Stimulated activated CD8-positive, alpha-beta memory T cell treated with anti-CD3 and anti-CD28 coated beads, Interleukin-4, amount 100 ng/mL, for 1 hour (primary cell): Measurements from ENCODE around the gene DRAM1.
"Not testable (repeated sequence)": the region's sequence is repeated elsewhere in the genome, so short reads cannot be mapped to it uniquely, and the experiment has no call there.

Source experiments
- DNase-seq, 2 donors: peaks; one replicate each; pipeline ENCODE4 v3.0.0-alpha.2; 2020; ENCODE audit warnings: low read depth in 2 of 2, low spot score in 1 of 2

DRAM1 gene

GRCh38 chr12:101858361-101858760, 19.0 kb upstream of the DRAM1 start:
- no peak for DNase-seq

DNA sequence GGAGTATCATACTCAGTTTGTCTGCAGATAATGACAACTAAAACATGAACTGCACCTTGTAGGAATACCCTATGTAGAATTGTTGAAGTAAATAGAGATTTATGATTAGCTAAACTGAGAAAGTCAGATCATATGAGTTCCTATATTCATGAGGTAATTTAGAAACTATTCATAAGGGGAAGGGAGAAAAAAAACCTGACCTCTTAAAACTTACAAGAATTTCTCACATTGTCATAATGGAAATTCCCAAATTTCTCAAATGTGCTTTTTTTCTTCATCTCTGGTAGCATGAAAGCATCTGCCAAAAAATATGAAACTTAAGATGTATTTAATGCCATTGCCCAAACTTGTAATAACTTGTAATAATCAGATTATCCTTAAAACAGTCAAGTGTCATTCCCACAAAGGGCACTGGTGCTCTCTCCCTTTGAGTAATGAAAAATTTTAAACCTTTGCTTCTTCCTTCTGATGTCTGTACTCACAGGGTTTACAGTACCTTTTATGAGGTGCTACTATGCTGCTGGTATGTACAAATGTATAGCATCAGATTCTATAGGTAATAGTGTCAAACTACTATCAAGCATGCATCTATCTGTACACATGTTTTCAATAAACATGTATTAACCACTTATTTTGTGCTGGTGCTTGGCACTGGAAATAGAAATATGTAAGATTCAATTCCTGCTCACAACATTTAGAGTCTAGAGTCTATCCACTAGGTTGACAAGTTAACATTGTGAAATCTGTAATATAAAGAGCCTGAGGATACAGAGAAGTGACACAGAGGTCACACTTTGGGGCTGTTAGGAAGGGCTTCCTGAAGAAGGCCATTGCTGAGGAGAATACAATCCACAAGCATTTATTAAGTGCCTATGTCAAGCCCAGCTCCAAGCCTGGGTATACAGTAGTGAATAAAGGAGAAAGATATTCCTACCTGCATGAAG, 17.4 kb upstream of the DRAM1 start:
- no peak for DNase-seq

DNA sequence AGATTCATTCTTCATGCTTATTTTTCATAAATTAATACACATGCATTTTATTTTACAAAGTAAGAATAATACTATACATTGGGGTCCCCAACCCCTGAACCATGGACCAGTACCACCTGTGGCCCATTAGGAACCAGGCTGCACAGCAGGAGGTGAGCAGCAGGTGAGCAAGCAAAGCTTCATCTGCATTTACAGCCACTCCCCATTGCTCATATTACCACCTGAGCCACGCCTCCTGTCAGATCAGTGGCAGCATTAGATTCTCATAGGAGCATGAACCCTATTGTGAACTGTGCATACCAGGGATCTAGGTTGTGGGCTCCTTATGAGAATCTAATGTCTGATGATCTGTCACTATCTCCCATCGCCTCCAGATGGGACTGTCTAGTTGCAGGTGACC, 15.7 kb upstream of the DRAM1 start:
- not testable (repeated sequence) for DNase-seq

GRCh38 chr12:101862245-101862644, 15.1 kb upstream of the DRAM1 start:
- no peak for DNase-seq

DNA sequence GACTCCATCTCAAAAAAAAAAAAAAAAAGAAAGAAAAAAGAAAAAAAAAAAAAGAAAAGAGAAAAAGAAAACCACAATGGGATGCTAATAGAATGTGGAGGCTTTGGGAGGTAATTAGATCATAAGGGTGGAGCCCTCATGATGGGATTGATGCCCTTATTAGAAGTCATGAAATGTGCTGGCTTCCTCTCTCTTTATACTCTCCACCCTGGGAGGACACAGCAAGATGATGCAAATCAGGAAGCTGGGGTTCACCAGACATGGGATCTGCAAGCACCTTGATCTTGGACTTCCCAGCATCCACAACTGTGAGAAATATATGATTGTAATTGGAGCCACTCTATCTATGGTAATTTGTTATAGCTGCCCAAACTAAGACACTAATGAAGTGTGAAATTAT, 13.4 kb upstream of the DRAM1 start:
- no peak for DNase-seq

- DNase-seq = no peak
These were observed 10.6 kb upstream of the DRAM1 start for GRCh38 chr12:101866615-101867373.

DNA sequence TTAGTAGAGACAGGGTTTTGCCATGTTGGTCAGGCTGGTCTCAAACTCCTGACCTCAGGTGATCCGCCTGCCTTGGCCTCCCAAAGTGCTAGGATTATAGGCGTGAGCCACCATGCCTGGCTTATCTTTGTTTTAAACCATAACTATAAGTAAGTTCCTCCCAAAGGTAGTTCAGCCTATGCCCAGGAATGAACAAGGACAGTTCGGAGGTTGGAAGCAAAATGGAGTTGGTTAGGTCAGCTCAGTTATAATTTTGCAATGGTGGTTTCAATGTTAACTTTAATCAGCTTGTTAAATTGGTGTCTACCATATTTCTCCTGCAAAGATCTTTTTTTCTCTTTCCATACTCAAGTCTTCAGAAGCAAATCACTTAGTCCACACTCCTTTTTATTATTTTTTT, 9.8 kb upstream of the DRAM1 start:
- DNase-seq = not testable (repeated sequence)

DNA sequence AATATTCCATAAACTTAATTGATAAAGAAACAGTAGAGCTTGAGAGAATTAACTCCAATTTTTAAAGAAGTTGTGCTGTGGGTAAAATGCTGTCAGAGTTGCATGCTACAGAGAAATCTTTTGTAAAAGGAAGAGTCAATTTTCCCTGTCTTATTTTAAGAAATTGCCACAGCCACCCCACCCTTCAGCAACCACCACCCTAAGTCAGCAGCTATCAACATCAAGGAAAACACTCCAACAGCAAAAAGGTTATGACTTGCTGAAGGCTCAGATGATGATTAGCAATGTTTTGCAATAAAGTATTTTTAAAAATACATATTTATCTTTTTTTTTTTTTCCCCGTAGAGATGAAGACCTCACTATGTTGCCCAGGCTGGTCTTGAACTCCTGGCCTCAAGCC, 6.5 kb upstream of the DRAM1 start:
- DNase-seq = no peak

DNA sequence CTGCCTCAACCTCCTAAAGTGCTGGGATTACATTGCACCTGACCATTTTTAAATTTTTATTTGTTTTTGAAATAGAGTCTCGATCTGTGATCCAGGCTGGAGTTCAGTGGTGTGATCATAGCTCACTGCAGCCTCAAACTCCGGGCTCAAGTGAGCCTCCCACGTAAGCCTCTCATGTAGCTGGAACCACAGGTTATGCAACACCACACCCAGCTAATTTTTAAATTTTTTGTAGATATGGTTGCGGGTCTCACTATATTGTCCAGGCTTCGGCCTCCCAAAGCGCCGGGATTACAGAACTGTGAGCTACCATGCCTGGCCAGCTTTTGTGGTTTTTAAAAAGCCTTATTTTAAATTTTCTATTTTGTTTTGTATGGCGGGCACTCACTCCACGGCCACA, 2.2 kb upstream of the DRAM1 start:
- no peak for DNase-seq

DNA sequence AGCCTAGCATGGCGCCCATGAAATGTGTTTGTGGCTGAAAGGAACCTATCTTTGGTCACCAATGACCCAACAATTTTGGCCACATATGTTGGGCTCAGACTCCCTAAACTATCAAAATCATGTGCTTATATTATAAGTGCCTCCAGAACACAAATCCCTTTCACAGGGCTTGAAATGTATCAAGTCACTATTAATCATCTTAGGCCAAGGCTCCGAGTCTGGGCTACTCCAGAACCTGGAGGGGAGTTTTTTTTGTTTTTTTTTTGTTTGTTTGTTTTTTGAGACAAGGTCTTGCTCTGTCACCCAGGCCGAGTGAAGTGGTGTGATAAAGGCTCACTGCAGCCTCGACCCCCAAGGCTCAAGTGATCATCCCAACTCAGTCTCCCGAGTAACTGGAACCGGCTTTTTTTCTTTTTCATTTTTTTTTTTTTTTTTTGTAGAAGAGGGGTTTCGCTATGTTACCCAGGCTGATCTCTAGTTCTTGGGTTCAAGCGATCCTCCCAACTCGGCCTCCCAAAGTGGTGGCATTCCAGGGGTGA, 989 bp upstream of the DRAM1 start:
- no peak for DNase-seq

DNA sequence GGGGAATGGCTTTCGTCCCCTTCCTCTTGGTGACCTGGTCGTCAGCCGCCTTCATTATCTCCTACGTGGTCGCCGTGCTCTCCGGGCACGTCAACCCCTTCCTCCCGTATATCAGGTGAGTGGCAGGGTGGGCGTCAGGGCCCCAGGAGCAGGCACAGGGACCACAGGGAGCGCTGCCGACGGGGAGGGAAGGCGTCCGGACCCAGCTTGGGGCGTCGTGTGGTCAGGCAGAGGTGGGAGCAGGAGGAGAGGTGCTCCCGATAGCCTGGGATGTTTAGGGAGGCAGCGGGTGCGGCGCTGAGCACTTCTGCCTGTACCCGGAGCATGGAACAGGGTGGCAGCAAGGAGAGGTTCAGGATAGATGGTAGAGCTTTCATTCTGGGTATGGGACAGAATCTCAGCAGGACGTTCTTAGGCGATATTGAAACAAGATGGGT, 444 bp downstream of the DRAM1 start:
- no peak for DNase-seq

GRCh38 chr12:101878243-101878821, 952 bp downstream of the DRAM1 start:
- DNase-seq = no peak

DNA sequence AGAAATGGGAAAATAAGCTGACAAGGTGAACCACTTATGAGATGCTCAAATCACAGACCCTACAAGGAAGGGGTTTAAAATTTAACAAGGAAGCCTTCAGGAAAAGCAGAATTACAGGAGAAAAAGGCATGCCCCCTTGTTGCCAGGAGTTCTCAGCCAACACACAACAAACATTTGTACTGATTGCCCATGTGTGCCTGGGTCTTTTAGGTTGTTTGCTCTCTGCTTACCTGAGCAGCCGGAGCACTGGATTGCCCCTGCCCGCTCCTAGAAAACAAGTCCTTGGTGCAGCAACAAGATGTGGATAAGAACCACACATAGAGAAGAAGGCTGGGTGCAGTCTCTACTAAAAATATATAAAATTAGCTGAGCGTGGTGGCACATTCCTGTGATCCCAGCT, 3.4 kb downstream of the DRAM1 start:
- no peak for DNase-seq

DNA sequence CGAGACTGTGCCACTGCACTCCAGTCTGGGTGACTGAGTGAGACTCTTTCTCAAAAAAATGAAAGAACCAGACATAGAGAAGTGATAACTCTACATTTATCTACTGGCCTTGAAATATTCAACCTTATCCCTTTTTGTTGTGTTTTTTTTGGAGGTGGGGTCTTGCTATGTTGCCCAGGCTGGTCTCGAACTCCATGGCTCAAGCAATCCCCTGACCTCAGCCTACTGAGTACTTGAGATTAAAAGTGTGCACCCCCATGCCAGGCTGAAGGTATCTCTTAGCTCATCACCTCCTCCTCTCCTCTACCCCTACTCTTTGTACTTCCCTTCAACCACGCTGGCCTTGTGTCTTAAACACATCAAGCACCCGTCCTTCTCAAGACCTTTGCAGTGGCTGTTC, 3.8 kb downstream of the DRAM1 start:
- DNase-seq = no peak

- DNase-seq = no peak
These were observed 6.8 kb downstream of the DRAM1 start for GRCh38 chr12:101884174-101884573.

GRCh38 chr12:101884781-101885340, 7.5 kb downstream of the DRAM1 start:
- DNase-seq = not testable (repeated sequence)

DNA sequence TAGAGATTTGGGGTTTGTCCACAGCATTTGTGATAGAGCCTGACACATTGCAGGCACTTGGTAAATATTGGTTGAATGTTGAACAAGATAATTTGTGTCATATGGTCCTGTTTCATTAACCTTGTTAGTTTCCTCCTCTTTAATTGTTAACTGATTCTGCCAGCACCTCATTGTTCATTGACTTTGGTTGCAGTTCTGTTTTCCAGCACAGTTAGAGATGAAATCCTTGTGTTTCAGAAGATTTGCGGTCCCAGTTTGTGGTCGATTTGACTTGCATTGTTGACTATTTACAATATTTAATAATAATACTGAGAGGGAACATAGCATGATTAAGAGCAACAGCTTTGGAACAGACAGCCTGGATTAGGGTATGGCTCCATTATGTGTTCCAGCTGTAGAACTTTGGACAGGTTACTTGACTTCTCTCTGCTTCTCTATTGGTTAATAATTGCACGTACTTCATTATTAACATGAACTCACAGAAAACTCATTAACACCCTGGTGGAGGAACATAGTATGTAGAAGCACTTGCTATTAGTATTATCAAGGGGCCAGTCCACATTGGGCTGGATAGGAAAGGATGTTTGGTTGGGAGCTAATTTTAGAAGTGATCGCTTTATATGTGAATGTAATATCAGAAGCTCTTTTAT, 8.7 kb downstream of the DRAM1 start:
- no peak for DNase-seq

- no peak for DNase-seq
These were observed 11.9 kb downstream of the DRAM1 start for GRCh38 chr12:101889211-101889752.

DNA sequence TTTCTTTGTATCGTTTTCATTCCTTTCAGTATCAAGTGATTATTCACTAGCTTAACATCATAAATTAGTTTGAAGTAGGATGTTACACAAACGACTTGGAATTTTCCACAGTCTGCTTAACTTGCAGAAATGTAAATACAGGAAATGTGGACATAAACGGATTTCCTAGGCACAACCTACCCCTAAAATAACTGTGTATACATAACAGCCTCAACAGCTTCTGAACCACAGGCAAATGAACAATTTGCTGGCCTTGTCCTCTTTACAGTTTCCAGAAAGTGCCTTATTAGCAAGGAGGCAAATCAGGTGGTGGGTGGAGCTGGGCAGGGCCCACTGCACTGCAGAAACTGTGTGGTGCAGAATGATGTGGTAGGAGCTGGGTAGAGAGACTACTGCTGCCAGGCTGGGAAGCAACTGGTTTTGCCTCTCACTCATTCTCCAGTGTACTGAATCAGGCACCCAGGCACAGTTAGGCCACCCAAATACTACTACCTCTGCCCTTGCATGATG, 14.1 kb downstream of the DRAM1 start:
- no peak for DNase-seq

GRCh38 chr12:101892794-101893193, 15.4 kb downstream of the DRAM1 start:
- no peak for DNase-seq
